Spinal cord (tissue), 10 donors: ENCODE results near the gene FAM228B. TPM values are rescaled to one million over a fixed set of nuclear protein-coding genes. Genes with fewer than 3 reads are reported as not detected.

Experiments used
- DNase-seq, 6 donors: peaks; one replicate each; pipeline versions ENCODE4 v3.0.0 to v3.0.0-alpha.2; 2013 to 2015; ENCODE audit warnings: low spot score in 6 of 6, low read depth in 4 of 6
- H3K27ac ChIP-seq: one replicate; pipeline ENCODE4 v1.5.1; 2013; ENCODE audit warnings: low read depth, low read length, control low read depth
- H3K27me3 ChIP-seq: one replicate; pipeline ENCODE4 v1.6.1; 2013; ENCODE audit warnings: low read length; ENCODE audit not compliant: control insufficient read depth, insufficient read depth
- H3K36me3 ChIP-seq: one replicate; pipeline ENCODE4 v1.6.1; 2013; ENCODE audit warnings: low read length; ENCODE audit not compliant: control insufficient read depth, insufficient read depth
- H3K4me1 ChIP-seq: one replicate; pipeline ENCODE4 v1.6.1; 2013; ENCODE audit warnings: low read length; ENCODE audit not compliant: control insufficient read depth, insufficient read depth
- H3K4me3 ChIP-seq: one replicate; pipeline ENCODE4 v1.5.1; 2013; ENCODE audit warnings: low read depth, low read length, control low read depth
- H3K9me3 ChIP-seq: one replicate; pipeline ENCODE4 v1.6.1; 2013; ENCODE audit warnings: low read length; ENCODE audit not compliant: control insufficient read depth, insufficient read depth
- whole genome bisulfite sequencing: methylation state at CpG from one replicate; pipeline ENCODE4 v1.1.5; 2013; ENCODE audit warnings: missing lambda C conversion rate; ENCODE audit not compliant: insufficient coverage; 5-methylcytosine and 5-hydroxymethylcytosine counted together
- polyA plus RNA-seq, 2 donors: library from polyadenylated mRNA; unstranded; fragments of 120-200 nt; gene quantifications; one replicate each; pipeline ENCODE4 v1.2.1, GENCODE V29; 2013; ENCODE audit not compliant: insufficient read length in 2 of 2
- total RNA-seq, 2 donors: library from RNA; depleted of rRNA in 1 of 2; stranded (reverse); fragments of 120-200 nt in 1 of 2; fragments of >200 nt in 1 of 2; gene quantifications; one replicate each; pipeline versions ENCODE4 v1.2.3 to v1.2.4, GENCODE V29; 2013 to 2014
- donor health status: healthy.

Gene FAM228B
- total and polyA plus RNA-seq, 4 donors: 30.4 to 55.0 (median 49.7) TPM

DNA sequence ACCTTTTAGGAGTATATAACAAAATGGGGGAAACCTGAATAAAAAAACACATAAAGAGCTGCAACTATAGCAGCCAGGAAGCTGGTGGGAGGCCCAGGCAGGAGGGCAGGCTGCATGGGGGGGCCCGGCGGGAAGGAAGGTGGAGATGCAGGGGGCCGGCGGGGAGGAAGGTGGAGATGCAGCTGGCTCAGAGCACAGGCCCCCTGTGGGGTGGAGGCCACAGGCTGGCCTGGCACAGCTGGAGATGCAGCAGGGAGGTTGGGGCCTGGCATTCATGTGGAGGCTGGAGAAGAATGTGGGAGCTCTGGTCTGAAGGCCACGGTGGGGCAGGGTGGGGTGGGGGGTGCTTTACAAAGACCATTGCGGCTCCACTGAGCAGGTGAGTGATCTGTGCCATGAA lies 83.0 kb downstream of the FAM228B start:
- H3K27ac ChIP-seq: no peak overlapping the region
- 74% methylated on average over 6 of the region's 6 CpGs for WGBS
- H3K27me3 ChIP-seq: no peaks in the 10 kb centered on the region
- H3K4me3 ChIP-seq: no peak overlapping the region
- H3K36me3 ChIP-seq: peaks cover 72% of the 10 kb centered on the region
- H3K9me3 ChIP-seq: no peaks in the 10 kb centered on the region
- no peak for DNase-seq
- no peaks in the 10 kb centered on the region for H3K4me1 ChIP-seq

DNA sequence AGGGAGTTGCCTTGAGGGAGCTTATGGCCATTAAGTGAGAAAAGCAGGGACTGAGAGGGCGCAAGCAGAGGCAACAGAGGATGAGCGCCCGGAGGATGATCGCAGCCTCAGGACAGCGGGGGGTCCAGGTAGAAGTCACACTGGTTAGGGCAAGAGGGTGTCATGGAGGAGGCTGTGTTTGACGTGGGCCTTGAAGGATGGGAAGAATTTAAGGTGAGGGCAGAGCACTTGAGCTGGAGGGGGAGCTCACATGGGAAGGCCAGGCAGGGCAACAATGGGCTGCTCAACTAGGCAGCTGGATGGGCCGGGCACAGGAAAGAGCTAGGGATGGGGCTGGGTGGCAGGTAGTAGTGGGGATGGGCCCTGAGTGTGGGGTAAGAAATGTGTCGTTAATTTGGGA lies 83.4 kb downstream of the FAM228B start:
- H3K4me1 ChIP-seq: no peaks in the 10 kb centered on the region
- H3K4me3 ChIP-seq: no peak overlapping the region
- no peak overlapping the region for H3K27ac ChIP-seq
- no peaks in the 10 kb centered on the region for H3K27me3 ChIP-seq
- H3K9me3 ChIP-seq: no peaks in the 10 kb centered on the region
- peaks cover 67% of the 10 kb centered on the region for H3K36me3 ChIP-seq
- no peak for DNase-seq
- 81% methylated on average over 8 of the region's 8 CpGs for WGBS

DNA sequence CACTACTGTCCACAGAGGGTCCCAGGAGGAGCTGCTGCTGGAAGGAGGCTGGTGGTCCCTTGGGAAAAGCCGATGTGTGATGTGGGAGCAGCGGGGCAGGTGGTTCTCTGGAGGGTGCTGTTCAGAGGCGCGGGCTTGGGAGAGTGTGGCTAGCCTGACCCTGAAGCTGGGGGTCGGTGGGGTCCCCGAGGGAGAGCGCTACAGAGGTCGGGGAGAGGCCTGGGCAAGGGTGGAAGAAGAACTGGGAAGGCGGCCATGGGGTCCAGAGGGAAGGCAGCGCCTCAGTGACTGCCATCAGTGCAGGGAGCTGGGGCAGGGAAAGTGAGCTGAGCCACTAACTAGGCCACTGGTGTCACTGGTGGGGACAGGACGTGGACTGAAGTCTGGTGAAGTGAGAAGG lies 84.1 kb downstream of the FAM228B start:
- peaks cover 69% of the 10 kb centered on the region for H3K36me3 ChIP-seq
- no peaks in the 10 kb centered on the region for H3K27me3 ChIP-seq
- DNase-seq: no peak
- WGBS: 87% methylated on average over 11 of the region's 11 CpGs
- H3K4me1 ChIP-seq: no peaks in the 10 kb centered on the region
- H3K4me3 ChIP-seq: no peak overlapping the region
- H3K27ac ChIP-seq: no peak overlapping the region
- H3K9me3 ChIP-seq: no peaks in the 10 kb centered on the region

DNA sequence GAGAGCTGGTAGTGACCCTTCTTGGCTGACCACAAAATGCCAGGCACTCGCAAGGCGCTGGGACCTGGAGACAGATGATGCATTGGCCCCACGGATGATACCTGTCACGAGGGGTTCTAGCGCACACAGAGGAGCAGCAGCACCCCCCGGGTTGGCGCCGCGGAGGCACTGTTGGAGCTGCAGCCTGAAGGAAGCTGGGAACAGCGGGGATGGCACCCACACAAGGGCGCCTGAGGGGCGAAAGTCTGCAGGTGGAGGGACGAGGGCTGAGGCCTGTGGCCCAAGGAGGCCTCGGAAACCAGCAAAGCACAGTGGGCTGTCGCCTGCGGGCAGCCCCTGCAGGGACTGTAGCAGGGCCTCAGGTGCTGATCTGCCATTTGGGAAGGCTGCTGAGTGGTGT lies 85.2 kb downstream of the FAM228B start:
- Histone ChIP-seq H3K9me3 (no peaks in the 10 kb centered on the region), H3K36me3 (peaks cover 68% of the 10 kb centered on the region), H3K27me3 (no peaks in the 10 kb centered on the region), H3K27ac (no peak overlapping the region), H3K4me3 (no peak overlapping the region), H3K4me1 (no peaks in the 10 kb centered on the region)
- DNase-seq: no peak
- WGBS: 93% methylated on average over 16 of the region's 16 CpGs

DNA sequence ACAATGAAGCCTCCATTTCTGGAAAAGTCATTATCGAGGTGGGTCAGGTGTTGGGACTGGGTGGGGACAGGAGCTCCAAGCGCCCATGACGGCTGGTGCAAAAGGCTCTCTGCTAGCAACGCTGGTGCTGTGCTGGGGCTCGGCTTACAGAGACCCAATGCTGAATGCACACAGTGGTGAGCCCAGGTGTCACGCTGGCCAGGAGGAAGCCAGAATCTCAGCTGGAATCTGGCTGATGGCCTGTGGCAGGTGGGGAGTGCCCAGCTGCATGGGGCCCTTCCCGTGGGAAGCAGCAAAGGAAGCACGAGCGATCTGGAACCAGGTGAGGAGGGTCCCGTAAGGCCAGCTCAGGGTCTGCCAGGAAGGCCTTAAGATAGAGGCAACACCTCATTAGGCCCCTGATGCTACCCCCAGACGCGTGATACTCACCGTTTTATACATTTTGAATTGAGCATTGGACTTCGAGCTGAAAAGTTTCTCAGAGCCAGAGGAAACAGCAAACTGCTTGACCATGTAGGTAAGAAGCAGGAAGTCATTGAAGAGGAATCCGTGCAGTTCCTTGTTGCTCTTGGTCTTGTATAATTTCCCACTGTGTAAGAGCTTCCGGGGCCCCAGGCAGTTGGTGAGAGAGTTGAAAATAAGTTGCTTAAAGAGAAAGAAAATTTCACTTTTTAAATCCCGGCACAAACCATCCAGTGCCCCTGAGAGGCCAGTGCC lies 86.3 kb downstream of the FAM228B start:
- DNase-seq: no peak
- no peak overlapping the region for H3K27ac ChIP-seq
- no peaks in the 10 kb centered on the region for H3K9me3 ChIP-seq
- no peaks in the 10 kb centered on the region for H3K27me3 ChIP-seq
- no peaks in the 10 kb centered on the region for H3K4me1 ChIP-seq
- WGBS: 91% methylated on average over 15 of the region's 17 CpGs
- no peak overlapping the region for H3K4me3 ChIP-seq
- H3K36me3 ChIP-seq: peaks cover 64% of the 10 kb centered on the region

DNA sequence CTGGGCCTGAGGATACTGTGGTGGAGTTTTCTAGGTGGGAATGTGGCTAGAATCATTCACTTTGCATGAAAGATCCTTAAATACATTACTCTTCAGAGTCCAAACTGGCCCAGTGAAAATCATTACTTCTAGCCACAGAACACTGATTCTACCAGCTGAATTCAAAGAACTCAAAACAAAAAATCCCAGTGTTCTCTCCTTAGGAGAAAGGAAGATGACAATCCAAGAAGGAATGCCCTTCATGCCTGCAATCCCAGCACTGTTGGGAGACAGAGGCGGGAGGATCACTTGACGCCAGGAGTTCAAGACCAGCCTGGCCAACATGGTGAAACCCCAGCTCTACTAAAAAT lies 86.8 kb downstream of the FAM228B start:
- Histone ChIP-seq H3K27ac (no peak overlapping the region), H3K36me3 (peaks cover 59% of the 10 kb centered on the region), H3K27me3 (no peaks in the 10 kb centered on the region), H3K9me3 (no peaks in the 10 kb centered on the region), H3K4me3 (no peak overlapping the region), H3K4me1 (no peaks in the 10 kb centered on the region)
- DNase-seq: no peak
- 100% methylated on average over 2 of the region's 2 CpGs for WGBS

DNA sequence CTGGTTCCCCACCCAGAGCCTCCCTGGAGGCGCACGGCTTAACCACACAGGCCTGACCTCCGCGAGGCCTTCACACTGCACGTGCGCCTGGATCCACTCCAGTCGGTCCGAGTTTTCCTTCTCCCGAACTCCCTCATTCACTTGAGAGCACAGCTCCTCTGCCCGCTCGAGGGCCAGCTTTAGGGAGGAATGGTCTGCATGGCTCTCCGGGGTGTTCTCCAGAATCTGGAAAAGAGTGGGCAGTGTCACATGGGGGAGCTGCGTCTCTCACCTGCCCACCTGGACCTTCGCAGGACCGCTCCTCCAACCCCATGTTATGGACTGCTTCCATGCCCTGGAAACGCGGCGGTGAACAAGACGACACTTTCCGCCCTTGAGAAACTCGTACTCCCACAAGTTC lies 87.5 kb downstream of the FAM228B start:
- Histone ChIP-seq H3K27ac (no peak overlapping the region), H3K4me1 (no peaks in the 10 kb centered on the region), H3K4me3 (no peak overlapping the region), H3K27me3 (no peaks in the 10 kb centered on the region), H3K36me3 (peaks cover 56% of the 10 kb centered on the region), H3K9me3 (no peaks in the 10 kb centered on the region)
- DNase-seq: no peak
- WGBS: 94% methylated on average over 16 of the region's 21 CpGs

DNA sequence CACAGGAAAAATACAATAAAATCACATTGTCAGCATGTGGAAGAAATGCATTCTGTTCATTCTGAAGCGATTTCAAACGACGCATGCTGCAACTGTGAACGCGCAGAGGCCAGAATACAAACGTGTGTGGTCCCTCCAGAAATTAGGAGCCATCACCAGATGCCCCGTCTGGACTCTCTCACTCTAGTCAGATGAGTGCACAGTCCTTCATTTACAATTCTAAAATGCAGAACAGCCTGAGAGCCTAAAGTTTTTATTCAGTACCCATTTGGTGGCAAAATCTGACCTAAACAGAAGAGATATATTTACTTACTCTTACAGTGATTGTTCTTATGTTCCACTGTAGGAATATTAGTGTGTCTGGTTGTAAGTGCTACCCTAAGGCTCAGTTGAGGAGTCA lies 88.1 kb downstream of the FAM228B start:
- Histone ChIP-seq H3K27me3 (no peaks in the 10 kb centered on the region), H3K27ac (no peak overlapping the region), H3K9me3 (no peaks in the 10 kb centered on the region), H3K4me1 (no peaks in the 10 kb centered on the region), H3K4me3 (no peak overlapping the region), H3K36me3 (peaks cover 57% of the 10 kb centered on the region)
- WGBS: 56% methylated on average over 7 of the region's 7 CpGs
- no peak for DNase-seq

DNA sequence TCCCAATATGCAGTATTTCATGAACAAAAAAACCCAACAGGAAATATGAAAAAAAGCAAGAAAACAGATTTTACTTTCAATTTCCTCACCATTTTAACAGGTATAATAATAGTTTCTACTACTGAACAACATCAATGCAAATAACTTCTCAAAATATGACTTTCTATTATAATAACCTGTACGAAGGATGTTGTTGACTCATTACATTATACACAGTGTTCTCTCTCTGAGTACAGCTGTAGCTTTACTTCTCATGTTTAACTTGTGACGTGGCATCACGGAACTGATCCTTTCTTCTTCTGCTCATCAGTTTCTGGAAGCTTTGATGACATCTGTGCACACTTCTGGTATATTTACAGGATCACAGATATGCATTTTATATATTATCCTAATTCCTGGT lies 91.6 kb downstream of the FAM228B start:
- Histone ChIP-seq H3K4me3 (no peak overlapping the region), H3K4me1 (no peaks in the 10 kb centered on the region), H3K36me3 (peaks cover 27% of the 10 kb centered on the region), H3K27me3 (no peaks in the 10 kb centered on the region), H3K9me3 (no peaks in the 10 kb centered on the region), H3K27ac (no peak overlapping the region)
- DNase-seq: no peak
- WGBS: 100% methylated on average over 2 of the region's 3 CpGs
